GM12878 (cell line): ENCODE data around the gene AEN. TPM values are rescaled to one million over a fixed set of nuclear protein-coding genes. Genes with fewer than 3 reads are reported as not detected.

Source experiments
- ATAC-seq: fragments of 200-7000 bp; cut with Tn5 transposase; 3 replicates; pipeline ENCODE4 v1.9.1; 2020; ENCODE audit warnings: mild to moderate bottlenecking, moderate library complexity
- BruUV-seq: library from RNA; stranded (reverse); fragments of 400-500 nt; replicated peaks from 2 replicates; lab custom pipeline; 2021; lab: Mats Ljungman, UMichigan
- CTCF ChIA-PET: fragments of 300-600 bp; sonication (Branson Sonifier 250); formaldehyde crosslinking; extraction: SDS; loops from one replicate; lab custom pipeline; 2021; ENCODE audit warnings: inconsistent platforms; lab: Yijun Ruan, JAX
- POLR2A ChIA-PET: fragments of 350-600 bp; formaldehyde crosslinking; extraction: SDS; loops from one replicate; lab custom pipeline; 2021; ENCODE audit warnings: inconsistent platforms; lab: Charles Lee
- RAD21 ChIA-PET: fragments of 300-600 bp; sonication (Branson Sonifier 250); formaldehyde crosslinking; loops from one replicate; lab custom pipeline; 2023; ENCODE audit warnings: antibody characterized with exemption; ENCODE audit not compliant: unreplicated experiment; lab: Charles Lee
- SMC1A ChIA-PET: fragments of 300-600 bp; sonication (Branson Sonifier 250); formaldehyde crosslinking; loops from one replicate; lab custom pipeline; 2023; ENCODE audit not compliant: unreplicated experiment, uncharacterized antibody; lab: Charles Lee
- DNase-seq: peaks from one replicate; pipeline ENCODE4 v3.0.0-alpha.2; 2011; ENCODE audit warnings: low read depth, low spot score
- FAIRE-seq: peaks from 3 replicates; lab custom pipeline; 2011; peaks lifted over from hg19 to GRCh38; lab: Jason Lieb, UNC
- H2AFZ ChIP-seq: 2 replicates; pipeline ENCODE4 v1.6.0; 2011; ENCODE audit warnings: low read depth, low read length, control low read depth; ENCODE audit not compliant: control insufficient read depth
- H3K27ac ChIP-seq: 2 replicates; pipeline ENCODE4 v1.5.1; 2011; ENCODE audit warnings: control low read depth; ENCODE audit not compliant: control insufficient read depth, insufficient read depth
- H3K27me3 ChIP-seq, 2 experiments: replicated peaks in 1 of 2; 2 replicates each; pipeline versions ENCODE4 v1.6.0 to v1.6.1; 2011; ENCODE audit warnings: low read length in 1 of 2; ENCODE audit not compliant: control insufficient read depth in 2 of 2, insufficient read depth in 2 of 2
- H3K36me3 ChIP-seq, 2 experiments: 2 replicates each; pipeline ENCODE4 v1.5.1; 2011; ENCODE audit warnings: low read length in 1 of 2; ENCODE audit not compliant: control insufficient read depth in 2 of 2, insufficient read depth in 2 of 2
- H3K4me1 ChIP-seq: 2 replicates; pipeline ENCODE4 v1.6.1; 2011; ENCODE audit warnings: mild to moderate bottlenecking, low read length, moderate library complexity, mixed read lengths; ENCODE audit not compliant: control insufficient read depth, insufficient read depth
- H3K4me2 ChIP-seq: 2 replicates; pipeline ENCODE4 v1.6.0; 2011; ENCODE audit warnings: control low read depth; ENCODE audit not compliant: control insufficient read depth, insufficient read depth
- H3K4me3 ChIP-seq: fragments of 200-600 bp; sonication (generic); 2 replicates; pipeline ENCODE4 v1.5.1; 2016
- H3K79me2 ChIP-seq: 2 replicates; pipeline ENCODE4 v1.6.0; 2011; ENCODE audit warnings: low read length; ENCODE audit not compliant: control insufficient read depth, insufficient read depth
- H3K9ac ChIP-seq: 2 replicates; pipeline ENCODE4 v1.8.0; 2011; ENCODE audit warnings: low read length, control low read depth, mixed read lengths; ENCODE audit not compliant: control insufficient read depth, insufficient read depth
- H3K9me3 ChIP-seq: replicated peaks from 3 replicates; pipeline ENCODE4 v1.5.1; 2011; ENCODE audit warnings: mild to moderate bottlenecking, low read length; ENCODE audit not compliant: control insufficient read depth, insufficient read depth
- H4K20me1 ChIP-seq: 2 replicates; pipeline ENCODE4 v1.6.0; 2011; ENCODE audit not compliant: control insufficient read depth, insufficient read depth
- DPF2 ChIP-seq: fragments of 450-650 bp; IDR thresholded peaks from 2 replicates; pipeline ENCODE4 v1.6.1; 2017; ENCODE audit warnings: mild to moderate bottlenecking
- GATAD2B ChIP-seq: fragments of 450-650 bp; conservative IDR thresholded peaks from 2 replicates; pipeline ENCODE4 v1.6.1; 2017; ENCODE audit warnings: low read depth, mild to moderate bottlenecking, moderate library complexity
- NFXL1 ChIP-seq: fragments of 450-650 bp; IDR thresholded peaks from 2 replicates; pipeline ENCODE4 v1.6.1; 2017; ENCODE audit warnings: antibody characterized with exemption, mild to moderate bottlenecking, borderline replicate concordance
- PBX3 ChIP-seq: IDR thresholded peaks from 2 replicates; pipeline ENCODE4 v1.6.1; 2011; ENCODE audit warnings: mild to moderate bottlenecking, low read depth, low read length, moderate library complexity; ENCODE audit not compliant: insufficient replicate concordance
- POLR2AphosphoS5 ChIP-seq: IDR thresholded peaks from 2 replicates; pipeline ENCODE4 v1.6.1; 2011; ENCODE audit warnings: mild to moderate bottlenecking, low read length, inconsistent platforms
- SIN3A ChIP-seq: IDR thresholded peaks from 2 replicates; pipeline ENCODE4 v1.6.1; 2012; ENCODE audit warnings: low read depth, low read length, improper control_type of control experiment
- SPI1 ChIP-seq: IDR thresholded peaks from 2 replicates; pipeline ENCODE4 v1.6.1; 2011; ENCODE audit warnings: low read depth, mild to moderate bottlenecking, low read length, moderate library complexity, borderline replicate concordance; ENCODE audit not compliant: insufficient read depth
- WGBS: methylation state at CpG from one replicate; pipeline ENCODE4 v1.1.6; 2016; ENCODE audit warnings: low lambda C conversion rate; ENCODE audit not compliant: insufficient replicate concordance, insufficient coverage; ENCODE audit errors: missing lambda C conversion rate; 5-methylcytosine and 5-hydroxymethylcytosine counted together
- in situ Hi-C: fragments of 300-500 bp; cut with MboI; formaldehyde crosslinking; loops from 9 replicates; pipeline ENCODE4 v1.14.3; 2018; ENCODE audit warnings: mixed read lengths
- intact Hi-C: fragments of 100-400 bp; cut with micrococcal nuclease; formaldehyde crosslinking; loops from one replicate; pipeline ENCODE4 v1.14.2; 2022; ENCODE audit not compliant: unreplicated experiment
- polyA plus RNA-seq, 11 experiments: library from polyadenylated mRNA; depleted of rRNA in 4 of 11; unstranded in 6 of 11; stranded (reverse) in 5 of 11; fragments of >200 nt; fragmentation: Nextera tagmentation in 4 of 11; fragmentation: Illumina TruSeq in 1 of 11; extraction: Ambion mirVana in 4 of 11; extraction: Trizol in 1 of 11; gene quantifications; 1 replicate in 1 of 11; 2 replicates in 10 of 11; pipeline versions ENCODE4 v1.2.1 to v1.2.3, GENCODE V29; 2011 to 2016; ENCODE audit warnings: inconsistent platforms in 2 of 11, missing spikeins in 2 of 11, low read depth in 1 of 11
- total RNA-seq, 4 experiments: library from RNA; depleted of rRNA in 3 of 4; stranded (reverse); fragments of >200 nt in 3 of 4; fragmentation: Illumina TruSeq in 1 of 4; extraction: Trizol in 1 of 4; gene quantifications; 2 replicates each; pipeline versions ENCODE4 v1.2.1 to v1.2.3, GENCODE V29; 2013 to 2021

Gene AEN
- total and polyA plus RNA-seq, 10 of the 15 experiments (the other 5 are each of a cell fraction or from before 2014, with no cell fraction given): 11.7 to 81.2 (median 53.7) TPM

GRCh38 chr15:88603885-88604284, 17.3 kb upstream of the AEN start:
- Histone ChIP-seq H3K27me3 (peaks cover 17 to 22% of the 10 kb centered on the region in 2 experiments), H3K4me1 (no peaks in the 10 kb centered on the region), H4K20me1 (no peaks in the 10 kb centered on the region), H3K9me3 (no peaks in the 10 kb centered on the region), H3K79me2 (no peaks in the 10 kb centered on the region), H3K4me3 (no peak overlapping the region)
- ATAC-seq: no peak
- in situ Hi-C loops: no loop called here
- intact Hi-C loops: no loop called here
- CTCF ChIA-PET: no interaction called here
- TF ChIP-seq DPF2 (no peak), SPI1 (no peak), NFXL1 (no peak), GATAD2B (no peak), PBX3 (no peak), SIN3A (no peak), POLR2AphosphoS5 (no peak)
- TF ChIP-seq, all 136 proteins: peak for 0
- DNase-seq: no peak
- H3K4me2 ChIP-seq: no peak overlapping the region
- no peak overlapping the region for H3K27ac ChIP-seq
- RAD21 ChIA-PET: no interaction called here
- BruUV-seq: no TSS peak
- POLR2A ChIA-PET: no interaction called here
- H3K36me3 ChIP-seq: no peaks in the 10 kb centered on the region
- no peak overlapping the region for H3K9ac ChIP-seq
- WGBS: 35% methylated on average over 14 of the region's 14 CpGs
- H2AFZ ChIP-seq: no peak overlapping the region
- SMC1A ChIA-PET: no interaction called here
- no peak for FAIRE-seq
